NCI-H1092 (cell line): ENCODE results near the gene PPM1F.
"Not testable (repeated sequence)": the region's sequence is repeated elsewhere in the genome, so short reads cannot be mapped to it uniquely, and the experiment has no call there.

Experiments used
- DNase-seq: peaks from one replicate; lab custom pipeline; 2025; lab: John Stamatoyannopoulos, UW

The PPM1F gene

DNA sequence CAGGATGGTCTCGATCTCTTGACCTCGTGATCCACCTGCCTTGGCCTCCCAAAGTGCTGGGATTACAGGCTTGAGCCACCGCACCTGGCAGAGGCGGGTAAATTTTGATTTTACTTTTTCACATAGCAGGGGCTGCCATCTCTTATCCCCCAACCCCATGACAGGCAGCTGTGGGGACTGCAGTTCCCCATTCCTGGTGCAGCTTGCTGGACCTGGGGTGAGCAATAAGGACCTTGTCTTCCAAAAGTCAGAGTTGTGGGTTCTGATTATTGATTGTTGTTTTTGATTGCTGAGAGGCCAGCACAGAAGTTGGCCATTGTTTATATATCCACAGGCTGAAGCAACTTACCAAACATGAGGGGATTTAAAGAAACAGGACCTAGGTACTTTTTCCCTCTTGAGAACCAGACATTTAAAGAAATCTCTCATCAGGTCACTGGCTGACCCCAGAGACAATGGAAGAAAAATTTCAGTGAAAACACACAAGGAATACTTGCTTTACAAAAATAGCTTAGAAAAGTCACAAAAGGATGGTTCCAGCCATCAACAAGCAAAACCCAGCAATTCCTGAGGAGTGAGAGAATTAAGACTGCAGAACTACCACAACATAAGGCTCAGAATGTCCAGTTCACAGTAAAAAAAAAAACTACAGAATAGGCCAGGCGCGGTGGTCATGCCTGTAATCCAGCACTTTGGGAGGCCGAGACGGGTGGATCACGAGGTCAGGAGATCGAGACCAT is 63.2 kb downstream of the PPM1F start:
- no peak for DNase-seq

DNA sequence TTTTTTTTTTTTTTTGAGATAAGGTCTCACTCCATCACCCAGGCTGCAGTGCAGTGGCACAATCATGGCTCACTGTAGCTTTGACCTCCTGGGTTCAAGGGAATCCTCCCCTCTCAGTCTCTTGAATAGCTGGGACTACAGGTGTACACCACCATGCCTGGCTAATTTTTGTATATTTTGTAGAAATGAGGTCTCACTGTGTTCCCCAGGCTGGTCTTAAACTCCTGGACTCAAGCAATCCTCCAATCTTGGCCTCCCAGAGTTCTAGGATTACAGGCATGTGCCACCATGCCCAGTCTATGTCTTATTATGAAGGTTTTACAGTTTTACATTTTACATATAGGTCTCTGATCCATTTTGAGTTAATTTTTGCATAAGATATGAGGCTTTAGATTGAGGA is 64.8 kb downstream of the PPM1F start:
- no peak for DNase-seq

DNA sequence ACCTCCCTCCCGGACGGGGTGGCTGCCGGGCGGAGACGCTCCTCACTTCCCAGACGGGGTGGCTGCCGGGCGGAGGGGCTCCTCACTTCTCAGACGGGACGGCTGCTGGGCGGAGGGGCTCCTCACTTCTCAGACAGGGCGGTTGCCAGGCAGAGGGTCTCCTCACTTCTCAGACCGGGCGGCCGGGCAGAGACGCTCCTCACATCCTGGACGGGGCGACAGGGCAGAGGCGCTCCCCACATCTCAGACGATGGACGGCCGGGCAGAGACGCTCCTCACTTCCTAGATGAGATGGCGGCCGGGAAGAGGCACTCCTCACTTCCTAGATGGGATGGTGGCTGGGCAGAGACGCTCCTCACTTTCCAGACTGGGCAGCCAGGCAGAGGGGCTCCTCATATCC is 68.7 kb downstream of the PPM1F start:
- DNase-seq = not testable (repeated sequence)

DNA sequence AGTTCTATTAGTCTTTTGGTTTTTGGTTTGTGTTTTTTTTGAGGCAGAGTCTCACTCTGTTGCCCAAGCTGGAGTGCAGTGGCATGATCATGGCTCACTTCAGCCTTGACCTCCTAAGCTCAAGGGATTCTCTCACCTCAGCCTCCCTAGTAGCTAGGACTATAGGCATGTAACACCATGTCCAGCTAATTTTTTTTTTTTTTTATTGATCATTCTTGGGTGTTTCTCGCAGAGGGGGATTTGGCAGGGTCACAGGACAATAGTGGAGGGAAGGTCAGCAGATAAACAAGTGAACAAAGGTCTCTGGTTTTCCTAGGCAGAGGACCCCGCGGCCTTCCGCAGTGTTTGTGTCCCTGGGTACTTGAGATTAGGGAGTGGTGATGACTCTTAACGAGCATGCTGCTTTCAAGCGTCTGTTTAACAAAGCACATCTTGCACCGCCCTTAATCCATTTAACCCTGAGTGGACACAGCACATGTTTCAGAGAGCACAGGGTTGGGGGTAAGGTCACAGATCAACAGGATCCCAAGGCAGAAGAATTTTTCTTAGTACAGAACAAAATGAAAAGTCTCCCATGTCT is 69.8 kb downstream of the PPM1F start:
- DNase-seq = not testable (repeated sequence)

DNA sequence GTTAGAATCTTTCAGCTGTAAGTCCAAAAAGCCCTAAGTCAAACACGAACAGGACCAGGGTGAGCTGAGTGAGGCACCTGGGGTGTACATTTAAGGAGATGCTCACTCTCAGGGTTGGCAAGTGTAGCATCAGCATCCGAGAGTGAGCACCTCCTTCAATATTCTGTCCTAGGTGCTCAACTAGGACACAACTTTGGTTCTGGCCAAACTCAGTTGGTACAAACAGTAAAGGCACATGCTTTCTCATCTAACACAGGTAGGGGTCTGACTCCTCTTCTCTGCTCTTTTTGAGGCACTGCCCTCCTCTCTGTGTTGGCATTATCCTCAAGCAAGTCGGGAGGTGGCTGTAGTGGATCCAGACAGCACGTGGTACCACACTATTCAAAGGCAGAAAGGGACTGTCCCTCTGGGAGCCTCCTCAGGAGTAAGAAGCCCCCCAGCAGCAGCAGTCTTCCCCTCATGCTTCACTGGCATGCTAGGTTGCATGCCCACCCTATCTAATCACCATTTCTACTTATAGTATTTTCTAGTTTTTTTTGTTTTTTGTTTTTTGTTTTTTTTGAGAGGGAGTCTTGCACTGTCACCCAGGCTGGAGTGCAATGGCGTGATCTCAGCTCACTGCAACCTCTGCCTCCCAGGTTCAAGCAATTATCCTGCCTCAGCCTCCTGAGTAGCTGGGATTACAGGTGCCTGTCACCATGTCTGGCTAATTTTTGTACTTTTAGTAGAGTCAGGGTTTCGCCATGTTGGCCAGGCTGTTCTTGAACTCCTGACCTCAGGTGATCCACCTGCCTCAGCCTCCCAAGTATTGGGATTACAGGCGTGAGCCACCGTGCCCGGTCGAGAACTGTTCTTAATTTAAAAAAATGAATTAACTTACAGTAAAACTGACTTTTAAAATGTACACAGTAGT is 70.6 kb downstream of the PPM1F start:
- DNase-seq = no peak

DNA sequence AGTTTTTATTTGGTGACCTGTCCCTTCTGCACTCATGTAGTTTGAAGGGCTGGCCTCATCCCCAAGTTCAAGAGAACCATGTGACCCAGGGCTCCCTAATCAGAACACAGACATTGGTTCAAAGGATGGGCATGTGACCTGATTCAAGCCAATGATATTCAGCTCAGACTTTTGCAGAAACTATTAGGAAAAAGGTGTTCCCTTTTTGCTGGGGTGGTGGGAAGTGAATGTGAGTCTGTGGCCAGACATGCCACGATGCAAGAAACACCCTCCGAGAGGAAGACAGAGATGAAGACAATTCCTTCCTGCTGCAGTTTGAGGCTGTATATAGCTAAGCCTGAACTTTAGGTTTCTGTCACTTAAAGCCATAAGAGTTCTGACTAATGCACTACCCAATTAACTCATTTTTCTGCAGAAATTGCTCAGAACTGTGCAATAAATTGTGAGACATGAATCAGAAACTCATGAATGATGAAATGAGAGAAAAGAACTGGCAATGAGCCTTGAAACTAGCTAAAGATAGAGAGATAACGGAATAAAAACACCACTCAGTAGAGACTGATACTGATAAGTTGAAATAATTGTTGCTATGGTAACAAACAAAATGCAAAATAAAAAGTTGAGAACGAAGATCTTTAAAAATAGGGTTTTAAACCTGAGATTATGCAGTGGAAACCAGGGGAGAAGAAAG is 76.0 kb downstream of the PPM1F start:
- no peak for DNase-seq

DNA sequence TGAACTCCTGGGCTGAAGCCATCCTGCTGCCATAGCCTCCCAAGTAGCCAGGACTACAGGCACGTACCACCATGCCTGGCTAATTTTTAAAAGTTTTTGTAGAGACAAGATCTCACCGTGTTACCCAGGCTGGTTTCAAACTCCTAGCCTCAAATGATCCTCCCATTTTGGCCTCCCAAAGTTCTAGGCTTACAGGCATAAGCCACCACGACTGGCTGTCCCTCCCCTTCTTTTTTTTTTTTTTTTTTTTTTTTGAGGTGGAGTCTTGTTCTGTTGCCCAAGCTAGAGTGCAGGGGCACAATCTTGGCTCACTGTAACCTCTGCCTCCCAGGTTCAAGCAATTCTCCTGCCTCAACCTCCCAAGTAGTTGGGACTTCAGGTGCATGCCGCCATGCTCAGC is 77.7 kb downstream of the PPM1F start:
- DNase-seq = not testable (repeated sequence)

DNA sequence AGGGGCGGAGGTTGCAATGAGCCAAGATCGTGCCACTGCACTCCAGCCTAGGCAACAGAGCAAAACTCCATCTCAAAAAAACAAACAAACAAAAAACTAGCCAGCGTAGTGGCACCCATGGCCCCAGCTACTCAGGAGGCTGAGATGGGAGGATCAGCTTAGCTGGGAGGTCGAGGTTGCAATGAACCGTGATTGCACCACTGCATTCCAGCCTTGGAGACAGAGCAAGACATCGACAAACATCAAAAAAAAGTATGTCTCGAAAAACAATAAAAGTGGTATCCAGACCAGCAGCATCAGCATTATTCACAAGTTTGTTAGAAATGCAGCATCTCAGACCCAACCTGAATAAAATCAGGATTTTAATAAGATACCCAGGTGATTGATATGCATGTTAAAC is 79.0 kb downstream of the PPM1F start:
- DNase-seq = no peak

DNA sequence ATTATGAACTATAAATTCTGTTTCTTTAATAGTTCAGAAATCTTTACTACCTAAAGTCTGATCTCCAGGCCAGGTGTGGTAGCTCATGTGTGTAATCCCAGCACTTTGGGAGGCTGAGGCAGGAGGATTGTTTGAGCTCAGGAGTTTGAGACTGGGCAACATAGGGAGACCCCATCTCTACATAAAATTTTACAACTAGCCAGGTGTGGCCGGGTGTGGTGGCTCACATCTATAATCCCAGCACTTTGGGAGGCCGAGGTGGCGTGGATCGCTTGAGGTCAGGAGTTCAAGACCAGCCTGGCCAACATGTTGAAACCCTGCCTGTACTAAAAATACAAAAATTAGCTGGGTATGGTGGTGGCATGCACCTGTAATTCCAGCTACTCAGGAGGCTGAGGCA is 79.9 kb downstream of the PPM1F start:
- DNase-seq = not testable (repeated sequence)
